ENCODE data around the gene PTPN14.

GRCh38 chr1:214546084-214546483 lies 5.3 kb downstream of the PTPN14 start:
- TF ChIP-seq YY1 (tag by site-specific recombination; IDR thresholded peaks at IDR 0.05) (no peak), ZNF692 (tag by site-specific recombination; IDR thresholded peaks at IDR 0.05) (no peak), ZSCAN30 (tag by site-specific recombination; IDR thresholded peaks at IDR 0.05) (no peak), ZNF830 (tag by site-specific recombination; IDR thresholded peaks at IDR 0.05; ENCODE audit: low read depth) (no peak), ZNF140 (tag by site-specific recombination; IDR thresholded peaks at IDR 0.05) (no peak), ZNF23 (tag by site-specific recombination; IDR thresholded peaks at IDR 0.05; ENCODE audit: borderline replicate concordance) (no peak), CTCF (tag by site-specific recombination; IDR thresholded peaks at IDR 0.05) (no peak), ZBTB7A (tag by site-specific recombination; IDR thresholded peaks at IDR 0.05; ENCODE audit: low read depth) (no peak)

All from HEK293 (cell line).